ENCODE data around the gene TSPAN9. TPM values are rescaled to one million over a fixed set of nuclear protein-coding genes. Genes with fewer than 3 reads are reported as not detected.
A peak's percentile ranks its signal among the peaks of the same experiment; 100 is the strongest.

Gene TSPAN9
- total and polyA plus RNA-seq, 4 donors: 7.1 to 50.6 (median 35.5) TPM

DNA sequence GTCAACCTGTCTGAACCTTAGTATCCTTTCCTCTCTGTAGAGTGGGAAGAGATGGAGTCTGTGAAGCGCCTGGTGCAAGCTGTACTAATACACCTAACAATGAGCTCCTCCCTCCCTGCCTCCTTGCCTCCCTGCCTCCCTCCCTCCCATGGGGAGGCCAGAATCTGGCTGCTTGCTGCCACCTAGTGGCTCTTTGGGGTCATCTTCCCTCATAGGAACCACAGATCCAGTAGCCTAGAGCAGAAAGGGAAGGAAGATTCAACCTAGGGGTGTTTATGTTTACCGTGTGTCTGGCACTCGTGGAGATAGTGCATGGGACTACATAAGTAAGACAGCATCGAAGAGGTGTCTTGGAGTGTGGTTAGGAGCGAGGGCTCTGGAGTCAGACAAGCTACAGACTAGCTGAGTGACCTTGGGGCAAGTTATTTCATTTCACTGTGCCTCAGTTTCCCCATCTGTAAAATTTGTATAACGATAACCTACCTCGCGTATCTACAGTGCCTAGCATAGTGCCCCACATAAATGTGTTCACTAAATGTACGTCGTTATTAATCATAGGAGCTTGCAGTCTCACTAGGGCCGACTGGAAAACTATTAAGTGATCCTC is 35.5 kb upstream of the TSPAN9 start:
- Histone ChIP-seq H3K4me1 (ENCODE audit: control insufficient read depth in 1 of 2, insufficient read depth in 2 of 2, low read length in 2 of 2) (no peaks in the 10 kb centered on the region), H3K27ac (ENCODE audit: low read depth in 1 of 2, low read length in 2 of 2) (no peak overlapping the region), H3K9me3 (ENCODE audit: control insufficient read depth, low read length) (no peaks in the 10 kb centered on the region), H3K36me3 (ENCODE audit: control insufficient read depth in 1 of 2, insufficient read depth in 2 of 2, low read length in 1 of 2) (peaks cover 2 to 4% of the 10 kb centered on the region in 2 donors), H3K4me3 (ENCODE audit: low read length in 2 of 2) (no peak overlapping the region), H3K27me3 (ENCODE audit: control insufficient read depth in 1 of 2, insufficient read depth in 2 of 2, low read length in 1 of 2) (no peaks in the 10 kb centered on the region)
- peak; percentile 65 for ATAC-seq (ENCODE audit: low FRiP score)
- 69 to 72% methylated on average over 11 of the region's 11 CpGs for WGBS, 2 donors
- DNase-seq: peak; percentile 72 to 79
- intact Hi-C loops (cut with DNase I): loop anchor here in 1 of 2 donors (5.0 kb wide), 1 partner anchor 79 kb away; no protein-coding TSS in a partner anchor

GRCh38 chr12:3042394-3042793 is 34.8 kb upstream of the TSPAN9 start:
- DNase-seq (peak in 1 of 2 donors; percentile 75), ATAC-seq (ENCODE audit: low FRiP score) (peak; percentile 30)
- Histone ChIP-seq H3K27ac (ENCODE audit: low read depth in 1 of 2, low read length in 2 of 2) (no peak overlapping the region), H3K4me3 (ENCODE audit: low read length in 2 of 2) (no peak overlapping the region), H3K9me3 (ENCODE audit: control insufficient read depth, low read length) (no peaks in the 10 kb centered on the region), H3K4me1 (ENCODE audit: control insufficient read depth in 1 of 2, insufficient read depth in 2 of 2, low read length in 2 of 2) (no peaks in the 10 kb centered on the region), H3K27me3 (ENCODE audit: control insufficient read depth in 1 of 2, insufficient read depth in 2 of 2, low read length in 1 of 2) (no peaks in the 10 kb centered on the region), H3K36me3 (ENCODE audit: control insufficient read depth in 1 of 2, insufficient read depth in 2 of 2, low read length in 1 of 2) (peaks cover 2 to 4% of the 10 kb centered on the region in 2 donors)
- 13 to 26% methylated on average over 8 of the region's 8 CpGs for WGBS, 2 donors
- intact Hi-C loops (cut with DNase I): loop anchor here in 1 of 2 donors (5.0 kb wide), 1 partner anchor 80 kb away; no protein-coding TSS in a partner anchor

DNA sequence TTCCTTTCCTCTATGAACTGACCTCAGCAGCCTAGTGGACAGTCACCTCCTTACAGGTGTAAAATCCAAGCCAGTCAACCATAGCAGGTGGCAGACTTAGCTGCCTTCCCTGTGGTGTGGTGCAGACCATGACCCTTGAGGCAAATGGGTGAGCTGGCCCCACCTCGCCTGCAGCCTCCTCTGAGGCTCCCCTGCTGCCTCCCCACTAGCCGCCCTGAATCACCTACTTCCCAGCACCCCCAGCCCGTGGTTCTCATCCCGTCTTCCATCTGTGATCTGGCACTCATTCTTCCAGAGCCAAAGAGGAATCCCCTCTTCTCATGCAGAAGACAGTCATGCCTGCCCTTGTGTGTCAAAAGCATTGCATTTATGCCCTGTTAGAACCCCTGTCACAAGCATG is 34.4 kb upstream of the TSPAN9 start:
- DNase-seq (peak in 1 of 2 donors; percentile 36), ATAC-seq (ENCODE audit: low FRiP score) (no peak)
- 77 to 79% methylated on average over 4 of the region's 4 CpGs for WGBS, 2 donors
- intact Hi-C loops (cut with DNase I): loop anchor here in 1 of 2 donors (5.0 kb wide), 1 partner anchor 81 kb away; no protein-coding TSS in a partner anchor
- H3K27ac ChIP-seq (ENCODE audit: low read depth in 1 of 2, low read length in 2 of 2): no peak overlapping the region
- H3K4me3 ChIP-seq (ENCODE audit: low read length in 2 of 2): no peak overlapping the region
- H3K36me3 ChIP-seq (ENCODE audit: control insufficient read depth in 1 of 2, insufficient read depth in 2 of 2, low read length in 1 of 2): peaks cover 2 to 4% of the 10 kb centered on the region in 2 donors
- H3K4me1 ChIP-seq (ENCODE audit: control insufficient read depth in 1 of 2, insufficient read depth in 2 of 2, low read length in 2 of 2): no peaks in the 10 kb centered on the region
- no peaks in the 10 kb centered on the region for H3K9me3 ChIP-seq (ENCODE audit: control insufficient read depth, low read length)
- no peaks in the 10 kb centered on the region for H3K27me3 ChIP-seq (ENCODE audit: control insufficient read depth in 1 of 2, insufficient read depth in 2 of 2, low read length in 1 of 2)

GRCh38 chr12:3043406-3043805 is 33.8 kb upstream of the TSPAN9 start:
- no peak for ATAC-seq (ENCODE audit: low FRiP score)
- Histone ChIP-seq H3K27ac (ENCODE audit: low read depth in 1 of 2, low read length in 2 of 2) (no peak overlapping the region), H3K4me3 (ENCODE audit: low read length in 2 of 2) (no peak overlapping the region), H3K36me3 (ENCODE audit: control insufficient read depth in 1 of 2, insufficient read depth in 2 of 2, low read length in 1 of 2) (peaks cover 2 to 4% of the 10 kb centered on the region in 2 donors), H3K4me1 (ENCODE audit: control insufficient read depth in 1 of 2, insufficient read depth in 2 of 2, low read length in 2 of 2) (no peaks in the 10 kb centered on the region), H3K27me3 (ENCODE audit: control insufficient read depth in 1 of 2, insufficient read depth in 2 of 2, low read length in 1 of 2) (no peaks in the 10 kb centered on the region), H3K9me3 (ENCODE audit: control insufficient read depth, low read length) (no peaks in the 10 kb centered on the region)
- WGBS, 2 donors: 93 to 96% methylated on average over 7 of the region's 7 CpGs
- intact Hi-C loops (cut with DNase I): loop anchor here in 1 of 2 donors (5.0 kb wide), 1 partner anchor 81 kb away; no protein-coding TSS in a partner anchor
- DNase-seq: peak in 1 of 2 donors; percentile 54

- DNase-seq (peak in 1 of 2 donors; percentile 62), ATAC-seq (ENCODE audit: low FRiP score) (no peak)
- 88 to 89% methylated on average over 8 of the region's 8 CpGs for WGBS, 2 donors
- H3K36me3 ChIP-seq (ENCODE audit: control insufficient read depth in 1 of 2, insufficient read depth in 2 of 2, low read length in 1 of 2): peaks cover 0 to under 1% of the 10 kb centered on the region in 2 donors
- no peak overlapping the region for H3K4me3 ChIP-seq (ENCODE audit: low read length in 2 of 2)
- no peaks in the 10 kb centered on the region for H3K4me1 ChIP-seq (ENCODE audit: control insufficient read depth in 1 of 2, insufficient read depth in 2 of 2, low read length in 2 of 2)
- H3K27me3 ChIP-seq (ENCODE audit: control insufficient read depth in 1 of 2, insufficient read depth in 2 of 2, low read length in 1 of 2): no peaks in the 10 kb centered on the region
- no peak overlapping the region for H3K27ac ChIP-seq (ENCODE audit: low read depth in 1 of 2, low read length in 2 of 2)
- no peaks in the 10 kb centered on the region for H3K9me3 ChIP-seq (ENCODE audit: control insufficient read depth, low read length)
- intact Hi-C loops (cut with DNase I): loop anchor here in 1 of 2 donors (5.0 kb wide), 1 partner anchor 82 kb away; no protein-coding TSS in a partner anchor
Observed at GRCh38 chr12:3044141-3044630, 33.0 kb upstream of the TSPAN9 start.

- H3K9me3 ChIP-seq (ENCODE audit: control insufficient read depth, low read length): no peaks in the 10 kb centered on the region
- intact Hi-C loops (cut with DNase I): no loop called here
- DNase-seq (peak in 1 of 2 donors; percentile 14), ATAC-seq (ENCODE audit: low FRiP score) (no peak)
- H3K27ac ChIP-seq (ENCODE audit: low read depth in 1 of 2, low read length in 2 of 2): no peak overlapping the region
- no peaks in the 10 kb centered on the region for H3K4me1 ChIP-seq (ENCODE audit: control insufficient read depth in 1 of 2, insufficient read depth in 2 of 2, low read length in 2 of 2)
- no peak overlapping the region for H3K4me3 ChIP-seq (ENCODE audit: low read length in 2 of 2)
- no peaks in the 10 kb centered on the region for H3K36me3 ChIP-seq (ENCODE audit: control insufficient read depth in 1 of 2, insufficient read depth in 2 of 2, low read length in 1 of 2)
- no peaks in the 10 kb centered on the region for H3K27me3 ChIP-seq (ENCODE audit: control insufficient read depth in 1 of 2, insufficient read depth in 2 of 2, low read length in 1 of 2)
- WGBS, 2 donors: 94 to 99% methylated on average over 5 of the region's 5 CpGs
Observed at GRCh38 chr12:3045494-3045893, 31.7 kb upstream of the TSPAN9 start.

GRCh38 chr12:3045989-3046388 is 31.2 kb upstream of the TSPAN9 start:
- no peak for ATAC-seq (ENCODE audit: low FRiP score)
- WGBS, 2 donors: 79 to 83% methylated on average over 7 of the region's 7 CpGs
- H3K27ac ChIP-seq (ENCODE audit: low read depth in 1 of 2, low read length in 2 of 2): no peak overlapping the region
- no peaks in the 10 kb centered on the region for H3K27me3 ChIP-seq (ENCODE audit: control insufficient read depth in 1 of 2, insufficient read depth in 2 of 2, low read length in 1 of 2)
- H3K4me1 ChIP-seq (ENCODE audit: control insufficient read depth in 1 of 2, insufficient read depth in 2 of 2, low read length in 2 of 2): no peaks in the 10 kb centered on the region
- intact Hi-C loops (cut with DNase I): no loop called here
- H3K4me3 ChIP-seq (ENCODE audit: low read length in 2 of 2): no peak overlapping the region
- DNase-seq: peak in 1 of 2 donors; percentile 27
- no peaks in the 10 kb centered on the region for H3K36me3 ChIP-seq (ENCODE audit: control insufficient read depth in 1 of 2, insufficient read depth in 2 of 2, low read length in 1 of 2)
- H3K9me3 ChIP-seq (ENCODE audit: control insufficient read depth, low read length): no peaks in the 10 kb centered on the region

GRCh38 chr12:3046441-3047200 is 30.6 kb upstream of the TSPAN9 start:
- Histone ChIP-seq H3K36me3 (ENCODE audit: control insufficient read depth in 1 of 2, insufficient read depth in 2 of 2, low read length in 1 of 2) (no peaks in the 10 kb centered on the region), H3K4me1 (ENCODE audit: control insufficient read depth in 1 of 2, insufficient read depth in 2 of 2, low read length in 2 of 2) (no peaks in the 10 kb centered on the region), H3K9me3 (ENCODE audit: control insufficient read depth, low read length) (no peaks in the 10 kb centered on the region), H3K4me3 (ENCODE audit: low read length in 2 of 2) (no peak overlapping the region), H3K27ac (ENCODE audit: low read depth in 1 of 2, low read length in 2 of 2) (no peak overlapping the region), H3K27me3 (ENCODE audit: control insufficient read depth in 1 of 2, insufficient read depth in 2 of 2, low read length in 1 of 2) (no peaks in the 10 kb centered on the region)
- WGBS, 2 donors: 64 to 67% methylated on average over 17 of the region's 17 CpGs
- DNase-seq (peak in 1 of 2 donors; percentile 26), ATAC-seq (ENCODE audit: low FRiP score) (no peak)
- intact Hi-C loops (cut with DNase I): no loop called here

Measured in aorta (tissue), 5 donors.